HG03108 (cell line): ENCODE measurements around the gene IL11RA.
"Not testable (repeated sequence)": the region's sequence is repeated elsewhere in the genome, so short reads cannot be mapped to it uniquely, and the experiment has no call there.

Experiments used
- ATAC-seq: cut with Tn5 transposase; IDR thresholded peaks from one replicate; pipeline ENCODE4 v1.9.1; 2021; ENCODE audit warnings: moderate library complexity; ENCODE audit not compliant: unreplicated experiment

The IL11RA gene

DNA sequence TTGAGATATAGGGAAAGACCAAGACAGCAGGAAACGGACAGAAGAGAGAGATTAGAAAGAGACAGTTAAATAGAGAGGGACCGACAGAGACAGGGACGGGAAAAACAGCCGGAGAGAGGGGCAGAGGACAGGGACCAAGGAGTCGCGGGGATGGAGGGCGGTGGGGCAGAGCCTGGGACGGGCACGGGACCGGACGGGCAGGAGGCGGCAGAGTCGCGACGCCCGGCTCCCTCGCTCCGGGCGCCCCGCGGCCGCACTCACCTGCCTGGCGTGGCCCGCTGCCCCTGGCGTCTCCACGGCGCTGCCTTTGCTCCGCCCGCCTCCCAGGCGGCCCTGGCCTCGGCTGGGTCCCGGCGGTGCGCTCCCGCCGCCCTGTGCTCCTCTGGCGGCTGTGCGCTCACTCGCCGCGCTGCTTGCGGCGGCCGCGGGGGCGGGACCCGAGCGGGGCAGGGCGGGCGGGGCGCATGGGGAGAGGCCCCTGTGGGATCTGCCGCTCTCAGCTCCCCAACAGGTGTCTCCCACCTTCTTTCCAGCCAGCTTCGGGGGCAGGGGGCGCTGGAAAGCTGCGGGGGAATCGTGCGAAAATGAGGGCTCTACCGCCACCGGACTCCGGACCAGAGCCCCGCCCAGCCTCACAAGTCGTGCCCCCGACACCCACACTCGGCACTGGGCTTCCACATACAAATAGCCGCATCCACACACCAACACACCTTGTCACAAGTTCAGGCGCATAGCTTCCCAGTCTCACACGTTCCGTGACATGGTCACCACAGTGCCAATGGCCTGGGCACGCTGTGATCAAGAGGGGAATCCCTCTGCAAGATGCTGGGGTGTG, 23.1 kb upstream of the IL11RA start, which contains the start of gene ARID3C:
TSS of gene ARID3C (minus strand) at position 411 of the 835 bp plus-strand sequence. CDS start 1,052 bp downstream, outside the sequence.
- no peak for ATAC-seq

- no peak for ATAC-seq
Observed at GRCh38 chr9:34629491-34629808, 22.5 kb upstream of the IL11RA start.

DNA sequence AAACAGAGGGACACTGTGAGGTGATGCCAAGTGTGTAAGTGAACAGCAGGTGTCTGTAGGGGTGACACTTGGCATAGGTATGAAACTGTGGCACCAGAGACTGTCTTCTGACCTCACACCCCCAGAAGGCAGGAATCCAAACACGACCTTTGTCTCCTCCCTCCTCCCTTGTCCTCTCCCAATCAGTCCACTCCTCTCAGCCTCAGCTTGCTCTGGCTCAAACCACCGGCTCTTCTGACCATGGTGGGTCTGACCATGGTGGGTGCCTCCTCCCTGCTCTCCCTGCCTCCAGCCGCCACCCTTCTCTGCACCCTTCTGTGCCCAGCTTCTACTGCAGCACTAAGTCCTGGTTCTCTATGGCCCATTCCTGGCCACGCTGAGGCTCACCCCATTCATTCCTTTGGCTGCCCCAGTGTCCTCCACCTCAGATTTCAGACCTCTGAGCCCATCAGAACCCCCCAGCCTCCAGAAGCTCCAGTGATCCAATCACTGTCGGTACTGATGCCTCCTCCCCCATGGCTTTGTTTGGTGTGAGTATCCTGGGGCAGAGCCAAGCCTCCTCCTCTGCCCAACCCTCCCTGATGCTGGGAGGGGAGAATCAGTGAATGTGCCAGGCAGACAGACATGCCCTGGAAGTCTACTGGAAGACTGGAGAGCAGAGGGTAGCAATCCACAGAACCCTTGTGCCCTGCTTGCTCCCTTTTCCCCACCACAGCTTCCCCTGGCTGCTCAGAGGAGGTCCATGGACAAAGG, 21.4 kb upstream of the IL11RA start:
- no peak for ATAC-seq

DNA sequence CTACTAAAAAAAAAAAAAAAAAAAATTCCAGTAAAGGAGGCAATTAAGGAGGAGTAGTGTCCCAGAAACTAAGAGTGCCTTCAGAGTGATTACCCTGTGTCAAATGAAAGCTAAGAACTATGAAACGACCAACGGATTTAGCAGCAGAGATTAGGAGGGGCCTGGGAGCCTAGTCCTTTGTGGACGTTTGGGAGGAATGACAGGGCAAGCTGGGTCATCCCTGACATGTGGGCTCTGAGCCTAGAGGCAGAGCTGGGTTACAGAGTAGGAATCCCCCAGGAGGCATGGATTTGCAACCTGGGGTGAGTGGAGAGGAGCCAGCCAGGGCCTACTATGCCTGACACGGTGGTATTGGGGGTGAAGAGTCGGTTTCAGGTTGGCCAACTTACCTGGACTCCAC, 18.8 kb upstream of the IL11RA start:
- no peak for ATAC-seq

- no peak for ATAC-seq
Observed at GRCh38 chr9:34633851-34634550, 18.0 kb upstream of the IL11RA start.

DNA sequence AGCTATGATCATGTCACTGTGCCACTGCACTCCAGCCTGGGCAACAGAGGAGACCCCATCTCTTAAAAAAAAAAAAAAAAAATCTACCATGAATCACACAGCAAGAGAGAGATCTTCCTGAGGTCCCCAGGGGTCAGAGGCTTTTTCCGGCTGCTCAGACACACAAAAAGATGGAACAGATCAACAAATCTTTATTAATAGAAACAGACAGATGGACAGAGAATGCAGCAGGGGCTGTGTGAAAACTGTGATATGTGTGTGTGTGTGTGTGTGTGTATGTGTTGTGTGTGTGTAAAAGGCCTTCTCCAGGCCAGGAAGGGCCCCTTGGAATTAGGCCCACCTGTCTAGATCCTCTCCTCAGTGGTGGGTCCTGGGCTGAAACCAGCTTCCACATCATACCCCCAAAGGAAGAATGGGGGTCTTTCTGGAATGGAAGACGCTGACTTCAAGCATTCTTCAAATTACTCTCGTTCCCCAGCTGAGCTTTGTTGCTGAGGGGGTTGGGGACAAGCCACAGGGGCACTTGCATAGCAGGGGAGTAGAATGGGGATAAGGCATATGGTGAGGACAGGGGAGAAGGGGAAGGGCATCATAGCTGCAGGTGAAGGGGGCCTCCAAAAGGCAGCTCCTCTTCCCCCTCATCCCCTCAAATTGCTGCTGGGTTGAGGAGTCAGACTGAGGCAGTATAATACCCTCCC, 17.3 kb upstream of the IL11RA start:
- ATAC-seq, result no peak

- no peak for ATAC-seq
Observed at GRCh38 chr9:34635556-34635955, 16.4 kb upstream of the IL11RA start.

DNA sequence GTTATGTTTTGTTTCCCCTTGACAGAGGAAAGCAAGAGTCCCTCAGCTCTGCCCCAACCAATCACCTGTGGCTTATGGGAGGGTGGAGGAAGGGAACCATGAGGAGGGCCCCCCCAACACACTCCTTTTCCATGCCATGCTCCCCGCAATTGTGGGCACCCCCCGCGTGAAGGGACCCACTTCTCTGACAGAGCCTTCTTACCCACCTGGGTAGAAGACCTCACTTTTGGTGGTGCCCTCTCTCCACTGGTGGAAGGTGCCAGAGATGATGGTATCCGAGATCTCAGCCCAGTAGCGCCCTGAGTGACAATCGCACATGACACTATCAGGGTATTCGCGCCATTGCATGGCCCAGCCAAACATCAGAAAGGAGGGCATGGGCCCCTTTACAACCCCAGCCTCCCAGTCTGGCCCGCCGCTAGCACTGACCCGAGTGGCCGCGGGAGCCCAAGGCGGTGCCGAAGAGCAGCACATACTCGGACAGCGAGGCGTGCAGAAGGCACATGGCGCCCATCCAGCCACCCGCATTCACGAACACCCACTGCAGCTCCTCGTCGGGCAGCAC, 15.1 kb upstream of the IL11RA start:
- no peak for ATAC-seq

GRCh38 chr9:34637356-34638137, 14.4 kb upstream of the IL11RA start, which contains the start of gene SIGMAR1:
Gene SIGMAR1, minus strand, starts transcription at chr9:34637787. Its CDS starts 90 bp downstream, at chr9:34637697.
- peak; percentile 92 for ATAC-seq

DNA sequence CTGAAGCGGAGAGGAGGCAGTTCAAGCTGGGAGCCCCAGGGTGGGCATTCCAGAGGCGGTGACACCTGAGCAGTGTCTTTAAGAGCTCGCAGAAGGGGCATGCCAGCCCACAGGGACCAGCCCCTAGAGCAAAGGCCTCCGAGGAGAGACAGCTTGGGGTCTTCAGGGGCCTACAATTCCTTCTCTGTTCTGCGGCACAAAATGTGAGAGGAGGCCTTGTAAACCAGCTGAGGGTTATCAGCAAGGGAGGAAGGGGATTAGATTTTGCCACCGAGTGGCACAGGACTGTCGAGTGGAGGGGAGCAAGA, 13.9 kb upstream of the IL11RA start:
- no peak for ATAC-seq

- not testable (repeated sequence) for ATAC-seq
Observed at GRCh38 chr9:34639322-34639721, 12.7 kb upstream of the IL11RA start.

- ATAC-seq, result no peak
Observed at GRCh38 chr9:34642679-34643078, 9.3 kb upstream of the IL11RA start.

- ATAC-seq, result no peak
Observed at GRCh38 chr9:34644766-34645314, 7.1 kb upstream of the IL11RA start.

DNA sequence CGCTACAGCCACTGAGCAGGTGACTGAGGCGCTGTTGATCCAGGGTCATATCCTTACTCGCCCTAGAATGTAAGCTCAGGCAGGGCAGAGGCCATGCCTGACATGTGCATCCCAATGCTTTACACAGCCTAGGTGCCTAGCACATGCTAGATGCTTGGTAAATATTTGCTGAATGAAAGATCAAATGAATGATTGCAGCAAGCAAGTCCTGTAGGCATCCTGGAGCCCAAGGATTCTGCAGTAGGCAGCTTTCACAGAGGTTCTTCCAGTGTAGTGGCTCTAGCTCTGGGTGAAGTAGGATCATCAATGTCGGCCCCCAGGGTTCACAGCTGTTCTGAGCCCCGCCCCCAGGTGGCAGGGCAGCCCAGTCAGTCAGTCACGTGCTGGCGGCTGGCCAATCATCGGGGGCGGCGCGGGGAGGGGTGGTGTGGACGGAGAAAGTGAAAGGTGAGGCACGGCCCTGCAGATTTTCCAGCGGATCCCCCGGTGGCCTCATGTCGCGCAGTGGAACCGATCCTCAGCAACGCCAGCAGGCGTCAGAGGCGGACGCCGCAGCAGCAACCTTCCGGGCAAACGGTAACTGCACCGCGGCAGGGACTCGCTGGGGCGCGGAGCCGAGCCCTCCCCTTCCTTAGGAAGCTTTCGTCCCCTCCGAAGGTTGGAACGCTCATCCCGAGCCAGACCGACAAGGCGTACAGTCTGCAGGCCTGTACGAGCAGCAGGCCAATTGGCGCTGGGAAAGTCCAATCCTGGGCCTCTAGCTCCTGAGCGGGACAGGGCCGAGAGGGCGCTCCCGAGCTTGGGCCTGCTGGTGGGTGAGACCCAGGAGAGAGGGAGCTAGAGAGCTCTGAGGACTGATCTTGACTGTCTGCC, 5.5 kb upstream of the IL11RA start, which contains the start of gene GALT:
TSS of gene GALT (plus strand) at position 465 of the 873 bp plus-strand sequence. CDS start at position 495, 30 bp downstream.
- peak; percentile 81 for ATAC-seq

- ATAC-seq, result peak; percentile 22
Observed at GRCh38 chr9:34647084-34647403, 4.9 kb upstream of the IL11RA start.

- no peak for ATAC-seq
Observed at GRCh38 chr9:34647651-34648050, 4.3 kb upstream of the IL11RA start.

DNA sequence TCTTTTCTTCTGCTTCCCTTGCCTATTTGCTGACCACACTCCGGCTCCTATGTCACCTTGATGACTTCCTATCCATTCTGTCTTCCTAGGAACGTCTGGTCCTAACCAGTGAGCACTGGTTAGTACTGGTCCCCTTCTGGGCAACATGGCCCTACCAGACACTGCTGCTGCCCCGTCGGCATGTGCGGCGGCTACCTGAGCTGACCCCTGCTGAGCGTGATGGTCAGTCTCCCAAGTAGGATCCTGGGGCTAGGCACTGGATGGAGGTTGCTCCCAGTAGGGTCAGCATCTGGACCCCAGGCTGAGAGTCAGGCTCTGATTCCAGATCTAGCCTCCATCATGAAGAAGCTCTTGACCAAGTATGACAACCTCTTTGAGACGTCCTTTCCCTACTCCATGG, 3.3 kb upstream of the IL11RA start:
- ATAC-seq, result no peak

DNA sequence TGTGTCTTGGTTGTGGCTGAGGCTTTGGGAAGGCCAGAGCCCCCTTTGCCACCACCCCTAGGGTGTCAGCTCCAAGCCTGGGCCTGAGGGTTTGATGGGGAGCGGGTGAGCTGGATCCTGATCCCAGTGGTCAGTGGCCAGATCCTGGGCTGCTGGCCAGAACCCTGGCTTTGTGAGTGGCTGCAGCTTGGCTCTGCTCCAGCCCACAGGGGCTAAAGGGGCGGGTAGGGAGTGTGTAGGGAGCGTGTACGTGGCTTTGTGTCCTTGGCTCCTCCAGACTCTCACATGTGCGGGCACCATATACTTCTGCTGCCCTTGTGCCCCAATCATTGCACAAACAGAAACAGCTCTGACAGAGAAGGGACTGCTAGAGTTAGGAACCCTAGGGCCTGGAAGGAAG, 1.2 kb upstream of the IL11RA start:
- ATAC-seq, result no peak

DNA sequence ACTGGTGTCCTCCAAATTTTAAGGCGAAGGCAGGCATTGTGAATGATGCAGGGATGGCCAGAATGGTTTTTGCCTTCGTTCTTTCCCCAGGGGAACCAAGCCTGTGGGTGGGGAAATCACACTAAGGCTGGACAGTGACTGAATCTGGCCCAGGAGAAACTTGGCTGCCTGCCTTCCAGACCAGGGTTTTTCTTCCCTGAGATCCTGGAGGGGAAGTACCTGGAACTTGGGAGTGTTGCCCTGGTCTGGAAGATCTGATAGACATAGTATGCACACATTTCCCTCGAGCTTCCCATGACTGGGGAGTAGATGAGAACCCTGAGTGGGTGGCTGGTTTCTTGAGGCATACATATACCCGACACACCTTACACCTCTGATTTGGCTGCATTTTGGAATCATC, 664 bp upstream of the IL11RA start:
- ATAC-seq, result no peak
